SK-N-SH (cell line): ENCODE measurements around the gene NPTX1. TPM values are rescaled to one million over a fixed set of nuclear protein-coding genes. Genes with fewer than 3 reads are reported as not detected.

Experiments used
- CTCF ChIA-PET: fragments of 300-600, 350-600 bp; formaldehyde crosslinking; extraction: SDS; loops from one replicate; lab custom pipeline; 2021; lab: Yijun Ruan, JAX
- POLR2A ChIA-PET: fragments of 350-600 bp; sonication (Branson Sonifier 250); formaldehyde crosslinking; extraction: SDS; loops from one replicate; lab custom pipeline; 2020; ENCODE audit warnings: antibody characterized with exemption, inconsistent platforms; lab: Yijun Ruan, JAX
- DNase-seq: peaks from one replicate; pipeline ENCODE4 v3.0.0; 2012
- H2AFZ ChIP-seq: fragments of 200-600 bp; sonication (generic); 2 replicates; pipeline ENCODE4 v1.8.1; 2016; ENCODE audit warnings: antibody characterized with exemption, mild to moderate bottlenecking, low read depth
- H3F3A ChIP-seq: fragments of 200-600 bp; sonication (generic); replicated peaks from 2 replicates; pipeline ENCODE3; 2016; ENCODE audit warnings: antibody characterized with exemption, mild to moderate bottlenecking; ENCODE audit not compliant: insufficient read depth
- H3K27ac ChIP-seq, 2 experiments: fragments of 200-500 bp in 1 of 2; fragments of 200-600 bp in 1 of 2; sonication (Bioruptor generic) in 1 of 2; sonication (generic), shearing (Covaris generic) in 1 of 2; 2 replicates each; pipeline versions ENCODE4 v1.5.1 to v1.6.1; 2014 to 2016; ENCODE audit warnings: low read depth in 2 of 2, inconsistent platforms in 1 of 2, low read length in 1 of 2, mild to moderate bottlenecking in 1 of 2, mixed read lengths in 1 of 2
- H3K27me3 ChIP-seq: fragments of 200-600 bp; sonication (generic), shearing (Covaris generic); 2 replicates; pipeline ENCODE4 v1.6.1; 2016; ENCODE audit warnings: mixed run types; ENCODE audit not compliant: insufficient read depth
- H3K36me3 ChIP-seq, 2 experiments: fragments of 200-500 bp in 1 of 2; fragments of 200-600 bp in 1 of 2; sonication (Bioruptor generic) in 1 of 2; sonication (generic) in 1 of 2; replicated peaks in 1 of 2; 2 replicates each; pipeline versions ENCODE3 to v1.5.1; 2014 to 2016; ENCODE audit warnings: low read length in 1 of 2, mild to moderate bottlenecking in 1 of 2; ENCODE audit not compliant: insufficient read depth in 2 of 2, control insufficient read depth in 1 of 2
- H3K4me1 ChIP-seq, 2 experiments: fragments of 200-500 bp in 1 of 2; fragments of 200-600 bp in 1 of 2; sonication (Bioruptor generic) in 1 of 2; sonication (generic), shearing (Covaris generic) in 1 of 2; 2 replicates each; pipeline versions ENCODE4 v1.5.1 to v1.6.1; 2014 to 2016; ENCODE audit warnings: low read depth in 1 of 2, low read length in 1 of 2, mixed run types in 1 of 2; ENCODE audit not compliant: insufficient read depth in 2 of 2, control insufficient read depth in 1 of 2
- H3K4me2 ChIP-seq: fragments of 200-600 bp; sonication (generic), shearing (Covaris generic); 2 replicates; pipeline ENCODE4 v1.6.1; 2017; ENCODE audit warnings: mixed run types
- H3K4me3 ChIP-seq, 2 experiments: fragments of 200-500 bp in 1 of 2; fragments of 200-600 bp in 1 of 2; sonication (Bioruptor generic) in 1 of 2; sonication (generic), shearing (Covaris generic) in 1 of 2; 2 replicates each; pipeline versions ENCODE4 v1.5.1 to v1.8.1; 2014 to 2016; ENCODE audit warnings: low read depth in 2 of 2, inconsistent platforms in 1 of 2, low read length in 1 of 2, mild to moderate bottlenecking in 1 of 2, mixed read lengths in 1 of 2, moderate library complexity in 1 of 2
- H3K79me2 ChIP-seq: fragments of 200-600 bp; sonication (generic); 2 replicates; pipeline ENCODE4 v1.8.1; 2017; ENCODE audit warnings: mild to moderate bottlenecking; ENCODE audit not compliant: insufficient read depth
- H3K9ac ChIP-seq: fragments of 200-600 bp; sonication (generic); 2 replicates; pipeline ENCODE4 v1.6.1; 2017; ENCODE audit warnings: mixed run types
- H3K9me2 ChIP-seq: fragments of 200-600 bp; sonication (generic); 2 replicates; pipeline ENCODE4 v1.6.1; 2017; ENCODE audit warnings: mixed run types
- H3K9me3 ChIP-seq: fragments of 200-600 bp; sonication (generic); 2 replicates; pipeline ENCODE4 v1.6.1; 2017; ENCODE audit warnings: mixed run types, mild to moderate bottlenecking, moderate library complexity
- H4K20me1 ChIP-seq: fragments of 200-600 bp; sonication (generic); 2 replicates; pipeline ENCODE4 v1.6.1; 2017; ENCODE audit warnings: mild to moderate bottlenecking, mixed run types; ENCODE audit not compliant: insufficient read depth
- ELF1 ChIP-seq: IDR thresholded peaks from 2 replicates; pipeline ENCODE4 v1.4.0; 2012
- EZH2phosphoT487 ChIP-seq: fragments of 200-600 bp; sonication (generic); IDR thresholded peaks from 2 replicates; pipeline ENCODE4 v1.6.1; 2017; ENCODE audit warnings: low read depth, mixed run types, mild to moderate bottlenecking, antibody characterized with exemption, moderate library complexity, borderline replicate concordance
- FOSL2 ChIP-seq: IDR thresholded peaks from 2 replicates; pipeline ENCODE4 v1.4.0; 2012; ENCODE audit warnings: low read depth, mild to moderate bottlenecking, moderate library complexity, borderline replicate concordance
- FOXJ3 ChIP-seq: sonication (generic); formaldehyde crosslinking; IDR thresholded peaks from 2 replicates; pipeline ENCODE4 v1.5.1; 2020; ENCODE audit warnings: mild to moderate bottlenecking, missing genetic modification reagents
- FOXM1 ChIP-seq: IDR thresholded peaks from 2 replicates; pipeline ENCODE4 v1.4.0; 2012; ENCODE audit warnings: low read depth, mild to moderate bottlenecking
- GATA2 ChIP-seq: sonication (generic); formaldehyde crosslinking; IDR thresholded peaks from 2 replicates; pipeline ENCODE4 v1.5.0; 2020; ENCODE audit warnings: mild to moderate bottlenecking, missing genetic modification reagents
- JUND ChIP-seq: IDR thresholded peaks from 2 replicates; pipeline ENCODE4 v1.4.0; 2012
- MEF2A ChIP-seq: IDR thresholded peaks from 2 replicates; pipeline ENCODE4 v1.4.0; 2012; ENCODE audit warnings: low read depth, borderline replicate concordance
- MXI1 ChIP-seq: IDR thresholded peaks from 2 replicates; pipeline ENCODE4 v1.6.1; 2012; ENCODE audit warnings: mild to moderate bottlenecking, low read depth, low read length, improper control_type of control experiment
- NFIC ChIP-seq: IDR thresholded peaks from 2 replicates; pipeline ENCODE4 v1.4.0; 2012; ENCODE audit warnings: borderline replicate concordance
- NRF1 ChIP-seq: IDR thresholded peaks from 2 replicates; pipeline ENCODE4 v1.6.1; 2012; ENCODE audit warnings: low read depth, mild to moderate bottlenecking, low read length
- RCOR1 ChIP-seq: fragments of 150-350 bp; IDR thresholded peaks from 2 replicates; pipeline ENCODE4 v1.6.1; 2017; ENCODE audit warnings: antibody characterized with exemption, low read length
- RFX5 ChIP-seq: IDR thresholded peaks from 2 replicates; pipeline ENCODE4 v1.6.1; 2012; ENCODE audit warnings: mild to moderate bottlenecking, improper control_type of control experiment, low read length
- SMC3 ChIP-seq: IDR thresholded peaks from 2 replicates; pipeline ENCODE4 v1.6.1; 2012; ENCODE audit warnings: low read depth, low read length, improper control_type of control experiment
- USF1 ChIP-seq: IDR thresholded peaks from 2 replicates; pipeline ENCODE4 v1.4.0; 2012; ENCODE audit warnings: low read depth, borderline replicate concordance
- YY1 ChIP-seq: IDR thresholded peaks from 2 replicates; pipeline ENCODE4 v1.4.0; 2012; ENCODE audit warnings: low read depth, mild to moderate bottlenecking
- ZBTB33 ChIP-seq: IDR thresholded peaks from 2 replicates; pipeline ENCODE4 v1.4.0; 2012; ENCODE audit warnings: low read depth, borderline replicate concordance
- WGBS: methylation state at CpG from one replicate; pipeline ENCODE4 v1.1.6; 2017; ENCODE audit warnings: low lambda C conversion rate; 5-methylcytosine and 5-hydroxymethylcytosine counted together
- polyA plus RNA-seq, 3 experiments: library from polyadenylated mRNA; depleted of rRNA; stranded (reverse); fragments of >200 nt; gene quantifications; 2 replicates each; pipeline ENCODE4 v1.2.3, GENCODE V29; 2012
- TF ChIP-seq, protein P1 (sequence below): fragments of 200-600 bp; sonication (generic); IDR thresholded peaks from 2 replicates; pipeline ENCODE4 v1.6.1; 2017; ENCODE audit warnings: antibody characterized with exemption, mild to moderate bottlenecking, moderate library complexity
- TF ChIP-seq, protein P2 (sequence below): fragments of 150-350 bp; IDR thresholded peaks from 2 replicates; pipeline ENCODE4 v1.6.1; 2016; ENCODE audit warnings: mild to moderate bottlenecking, low read depth, low read length

NPTX1 gene
- polyA plus RNA-seq, 1 of the 3 experiments (the other 2 are of a cell fraction): 0.05 TPM

- TF ChIP-seq ZBTB33: no peak
- TF ChIP-seq RCOR1: no peak
Measured at GRCh38 chr17:80498242-80498919, 22.0 kb upstream of the NPTX1 start (continued).

DNA sequence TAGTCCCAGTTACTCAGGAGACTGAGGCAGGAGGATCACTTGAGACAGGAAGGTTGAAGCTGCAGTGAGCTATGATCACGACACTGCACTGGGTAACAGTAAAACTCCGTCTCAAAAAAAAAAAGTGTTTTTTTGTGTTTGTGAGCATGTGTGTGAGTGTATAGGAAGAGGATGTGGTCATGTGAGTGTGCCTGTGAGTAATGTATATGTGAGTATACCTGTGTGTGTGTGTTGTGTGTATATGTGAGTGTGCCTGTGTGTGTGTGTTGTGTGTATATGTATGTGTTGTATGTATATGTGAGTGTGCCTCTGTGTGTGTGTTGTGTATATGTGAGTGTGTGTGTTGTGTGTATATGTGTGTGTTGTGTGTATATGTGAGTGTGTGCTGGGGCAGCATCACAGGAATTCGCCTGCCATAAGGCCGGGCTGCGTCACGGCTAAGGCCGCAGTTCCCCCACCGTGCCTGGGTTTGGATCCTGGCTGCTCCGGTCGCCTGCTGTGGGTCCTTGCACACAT is 21.4 kb upstream of the NPTX1 start:
- H3K36me3 ChIP-seq: no peaks in the 10 kb centered on the region
- 90% methylated on average over 8 of the region's 10 CpGs for WGBS
- no peak overlapping the region for H3K4me2 ChIP-seq
- peaks cover 5% of the 10 kb centered on the region for H3K27me3 ChIP-seq
- H3K4me1 ChIP-seq: peaks cover 0 to 10% of the 10 kb centered on the region in 2 experiments; a peak in 1 of 4 replicates
- no peak overlapping the region for H3K9ac ChIP-seq
- no peaks in the 10 kb centered on the region for H3K79me2 ChIP-seq
- H3F3A ChIP-seq: no peaks in the 10 kb centered on the region
- POLR2A ChIA-PET: interaction anchor here (0.6 kb wide), 1 partner anchor 1428 kb away, joined by 3 read pairs; no protein-coding TSS in a partner anchor
- no peaks in the 10 kb centered on the region for H3K9me2 ChIP-seq
- no peak for DNase-seq
- H3K4me3 ChIP-seq: no peak overlapping the region
- H3K9me3 ChIP-seq: no peaks in the 10 kb centered on the region
- no peak for TF ChIP-seq NRF1
- TF ChIP-seq, protein P1, sequence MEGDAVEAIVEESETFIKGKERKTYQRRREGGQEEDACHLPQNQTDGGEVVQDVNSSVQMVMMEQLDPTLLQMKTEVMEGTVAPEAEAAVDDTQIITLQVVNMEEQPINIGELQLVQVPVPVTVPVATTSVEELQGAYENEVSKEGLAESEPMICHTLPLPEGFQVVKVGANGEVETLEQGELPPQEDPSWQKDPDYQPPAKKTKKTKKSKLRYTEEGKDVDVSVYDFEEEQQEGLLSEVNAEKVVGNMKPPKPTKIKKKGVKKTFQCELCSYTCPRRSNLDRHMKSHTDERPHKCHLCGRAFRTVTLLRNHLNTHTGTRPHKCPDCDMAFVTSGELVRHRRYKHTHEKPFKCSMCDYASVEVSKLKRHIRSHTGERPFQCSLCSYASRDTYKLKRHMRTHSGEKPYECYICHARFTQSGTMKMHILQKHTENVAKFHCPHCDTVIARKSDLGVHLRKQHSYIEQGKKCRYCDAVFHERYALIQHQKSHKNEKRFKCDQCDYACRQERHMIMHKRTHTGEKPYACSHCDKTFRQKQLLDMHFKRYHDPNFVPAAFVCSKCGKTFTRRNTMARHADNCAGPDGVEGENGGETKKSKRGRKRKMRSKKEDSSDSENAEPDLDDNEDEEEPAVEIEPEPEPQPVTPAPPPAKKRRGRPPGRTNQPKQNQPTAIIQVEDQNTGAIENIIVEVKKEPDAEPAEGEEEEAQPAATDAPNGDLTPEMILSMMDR: no peak
- TF ChIP-seq YY1: no peak
- TF ChIP-seq FOSL2: no peak
- TF ChIP-seq RFX5: no peak
- TF ChIP-seq FOXJ3 (CRISPR knock-in tag): no peak
- TF ChIP-seq FOXM1: no peak
- TF ChIP-seq, all 33 proteins: peak for 0
- CTCF ChIA-PET: interaction anchor here (0.6 to 2.7 kb wide), 3 partner anchors 8 to 78 kb away, joined by 3 to 12 read pairs (median 10); partner anchors contain the start of gene NPTX1
- Histone ChIP-seq H2AFZ (no peak overlapping the region), H4K20me1 (no peaks in the 10 kb centered on the region), H3K27ac (no peak overlapping the region)

DNA sequence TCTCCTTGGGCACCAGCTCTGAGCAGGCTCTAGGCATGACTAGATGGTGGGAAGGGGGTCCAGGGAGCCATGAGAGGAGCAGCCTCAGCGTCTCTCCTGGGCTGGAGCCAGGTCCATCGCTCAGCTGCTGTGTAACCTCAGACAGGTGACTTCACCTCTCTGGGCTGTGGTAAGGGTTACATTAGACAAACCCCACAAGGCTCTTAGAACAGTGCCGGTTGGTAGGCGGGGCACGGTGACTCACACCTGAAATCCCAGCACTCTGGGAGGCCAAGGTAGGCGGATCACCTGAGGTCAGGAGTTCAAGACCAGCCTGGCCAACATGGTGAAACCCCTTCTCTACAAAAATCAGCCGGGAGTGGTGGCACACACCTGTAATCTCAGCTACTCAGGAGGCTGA is 18.1 kb upstream of the NPTX1 start:
- Histone ChIP-seq H3K27me3 (peaks cover 5% of the 10 kb centered on the region), H3K4me3 (no peak overlapping the region), H4K20me1 (no peaks in the 10 kb centered on the region), H3K27ac (no peak overlapping the region), H3F3A (no peaks in the 10 kb centered on the region), H2AFZ (no peak overlapping the region), H3K36me3 (no peaks in the 10 kb centered on the region), H3K9me3 (no peaks in the 10 kb centered on the region), H3K79me2 (no peaks in the 10 kb centered on the region), H3K9me2 (no peaks in the 10 kb centered on the region), H3K4me1 (peaks cover 0 to 3% of the 10 kb centered on the region in 2 experiments; a peak in 2 of 4 replicates), H3K4me2 (no peak overlapping the region), H3K9ac (no peak overlapping the region)
- WGBS: 45% methylated on average over 7 of the region's 7 CpGs
- ChIA-PET POLR2A (no interaction called here), CTCF (interaction anchor here (1.4 to 4.8 kb wide), 4 partner anchors 11 to 81 kb away, joined by 4 to 21 read pairs (median 6); no protein-coding TSS in a partner anchor)
- DNase-seq: no peak
- TF ChIP-seq USF1: no peak
- TF ChIP-seq RFX5: no peak
- TF ChIP-seq JUND: no peak
- TF ChIP-seq NFIC: no peak
- no peak for TF ChIP-seq ELF1
- TF ChIP-seq GATA2: no peak
- TF ChIP-seq, protein P2, sequence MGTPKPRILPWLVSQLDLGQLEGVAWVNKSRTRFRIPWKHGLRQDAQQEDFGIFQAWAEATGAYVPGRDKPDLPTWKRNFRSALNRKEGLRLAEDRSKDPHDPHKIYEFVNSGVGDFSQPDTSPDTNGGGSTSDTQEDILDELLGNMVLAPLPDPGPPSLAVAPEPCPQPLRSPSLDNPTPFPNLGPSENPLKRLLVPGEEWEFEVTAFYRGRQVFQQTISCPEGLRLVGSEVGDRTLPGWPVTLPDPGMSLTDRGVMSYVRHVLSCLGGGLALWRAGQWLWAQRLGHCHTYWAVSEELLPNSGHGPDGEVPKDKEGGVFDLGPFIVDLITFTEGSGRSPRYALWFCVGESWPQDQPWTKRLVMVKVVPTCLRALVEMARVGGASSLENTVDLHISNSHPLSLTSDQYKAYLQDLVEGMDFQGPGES: no peak
- TF ChIP-seq YY1: no peak
- TF ChIP-seq MEF2A: no peak
- no peak for TF ChIP-seq FOXJ3 (CRISPR knock-in tag)
- TF ChIP-seq MXI1: no peak
- no peak for TF ChIP-seq SMC3
- TF ChIP-seq EZH2phosphoT487: no peak
